NT2/D1 (cell line): ENCODE data around the gene NDFIP1.
"Not testable (repeated sequence)": the region's sequence is repeated elsewhere in the genome, so short reads cannot be mapped to it uniquely, and the experiment has no call there.

Source experiments
- DNase-seq: peaks from one replicate; pipeline ENCODE4 v3.0.0-alpha.2; 2011; ENCODE audit warnings: low read depth, low spot score
- H3K27me3 ChIP-seq: 2 replicates; pipeline ENCODE4 v1.6.0; 2011; ENCODE audit warnings: mild to moderate bottlenecking; ENCODE audit not compliant: insufficient read length, insufficient read depth
- H3K36me3 ChIP-seq: 2 replicates; pipeline ENCODE4 v1.6.1; 2011; ENCODE audit warnings: mild to moderate bottlenecking, low read length, mixed read lengths; ENCODE audit not compliant: insufficient read depth, insufficient read length
- H3K4me1 ChIP-seq: 2 replicates; pipeline ENCODE4 v1.5.1; 2011; ENCODE audit not compliant: insufficient read depth, insufficient read length
- H3K4me3 ChIP-seq: 2 replicates; pipeline ENCODE4 v1.5.1; 2011; ENCODE audit warnings: low read depth; ENCODE audit not compliant: insufficient read length
- H3K9ac ChIP-seq: 2 replicates; pipeline ENCODE4 v1.6.0; 2011; ENCODE audit warnings: low read depth; ENCODE audit not compliant: insufficient read length
- H3K9me3 ChIP-seq: 2 replicates; pipeline ENCODE4 v1.5.1; 2011; ENCODE audit warnings: mild to moderate bottlenecking, low read length; ENCODE audit not compliant: insufficient read depth
- SUZ12 ChIP-seq: IDR thresholded peaks from 2 replicates; pipeline ENCODE4 v1.6.1; 2011; ENCODE audit not compliant: insufficient read length, insufficient read depth; ENCODE audit errors: extremely low read depth
- YY1 ChIP-seq: IDR thresholded peaks from 2 replicates; pipeline ENCODE4 v1.6.1; 2011; ENCODE audit not compliant: insufficient read length, insufficient read depth
- ZNF274 ChIP-seq: IDR thresholded peaks from 2 replicates; pipeline ENCODE4 v1.6.1; 2011; ENCODE audit warnings: mild to moderate bottlenecking, low read depth, low read length

Gene NDFIP1

DNA sequence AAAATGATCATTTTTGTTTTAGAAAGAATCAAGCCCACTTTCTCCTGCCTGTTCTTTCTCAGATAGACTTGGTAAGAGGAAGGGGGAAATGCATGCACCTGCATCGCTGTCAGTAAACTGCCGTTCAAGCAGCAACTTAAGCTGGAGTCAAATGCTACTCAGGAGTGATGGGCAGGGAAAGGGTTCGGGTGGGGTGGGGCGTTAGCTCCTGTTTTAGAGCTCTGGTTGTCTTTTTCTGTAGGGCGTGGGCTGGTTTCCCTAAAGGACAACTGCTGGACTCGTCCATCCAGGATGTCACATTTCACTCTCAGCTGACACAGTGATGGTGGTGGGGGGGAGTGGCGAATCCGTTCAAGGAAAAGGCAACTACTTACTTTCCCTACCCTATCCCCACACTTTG is 75.0 kb downstream of the NDFIP1 start:
- no peaks in the 10 kb centered on the region for H3K27me3 ChIP-seq
- H3K4me3 ChIP-seq: no peak overlapping the region
- H3K4me1 ChIP-seq: peaks cover 10% of the 10 kb centered on the region
- H3K9ac ChIP-seq: no peak overlapping the region
- no peaks in the 10 kb centered on the region for H3K9me3 ChIP-seq
- no peak for TF ChIP-seq SUZ12
- no peak for TF ChIP-seq ZNF274
- TF ChIP-seq YY1: no peak
- no peaks in the 10 kb centered on the region for H3K36me3 ChIP-seq
- DNase-seq: no peak

DNA sequence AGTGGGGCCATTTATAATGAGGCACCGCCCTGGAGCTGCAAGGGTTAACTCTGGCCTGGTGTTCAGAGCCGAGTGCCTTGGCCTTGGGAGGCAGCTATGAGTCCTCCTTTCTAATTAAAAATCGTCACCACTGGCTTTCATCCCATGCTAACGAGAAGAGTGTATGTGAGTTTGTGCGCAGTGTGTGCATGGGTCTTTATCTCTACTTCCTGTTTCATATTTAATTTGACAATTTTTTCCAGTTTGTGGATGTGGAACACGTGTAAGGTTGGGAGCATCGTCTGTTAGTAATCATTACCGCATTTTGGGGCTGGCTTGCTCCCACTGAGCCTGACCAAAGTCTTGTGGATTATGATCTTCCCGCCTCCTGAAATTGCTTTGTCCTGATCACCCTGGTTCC is 76.4 kb downstream of the NDFIP1 start:
- H3K4me1 ChIP-seq: peaks cover 8% of the 10 kb centered on the region
- TF ChIP-seq ZNF274 (no peak), YY1 (no peak), SUZ12 (no peak)
- H3K4me3 ChIP-seq: no peak overlapping the region
- no peak for DNase-seq
- H3K9ac ChIP-seq: no peak overlapping the region
- no peaks in the 10 kb centered on the region for H3K9me3 ChIP-seq
- H3K36me3 ChIP-seq: no peaks in the 10 kb centered on the region
- H3K27me3 ChIP-seq: no peaks in the 10 kb centered on the region

DNA sequence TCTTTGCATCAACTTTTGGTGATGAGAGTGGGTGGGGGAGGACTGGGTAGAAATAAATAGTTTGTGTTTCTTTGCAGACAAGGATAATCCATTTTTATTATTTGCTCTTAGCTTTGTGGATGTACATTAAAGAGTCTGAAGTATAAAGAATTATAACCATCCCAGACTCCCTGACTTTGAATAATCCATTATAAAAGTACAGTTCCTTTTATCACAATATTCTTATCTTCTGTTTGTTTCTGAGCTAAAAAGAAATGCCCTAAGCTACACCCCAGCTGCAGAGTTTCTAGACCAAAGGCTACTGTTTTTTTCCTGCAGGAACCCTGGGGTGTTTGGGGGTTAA is 77.9 kb downstream of the NDFIP1 start:
- Histone ChIP-seq H3K4me3 (no peak overlapping the region), H3K9ac (no peak overlapping the region), H3K9me3 (no peaks in the 10 kb centered on the region), H3K27me3 (no peaks in the 10 kb centered on the region), H3K4me1 (peaks cover 8% of the 10 kb centered on the region), H3K36me3 (no peaks in the 10 kb centered on the region)
- no peak for DNase-seq
- TF ChIP-seq YY1 (no peak), SUZ12 (no peak), ZNF274 (no peak)

DNA sequence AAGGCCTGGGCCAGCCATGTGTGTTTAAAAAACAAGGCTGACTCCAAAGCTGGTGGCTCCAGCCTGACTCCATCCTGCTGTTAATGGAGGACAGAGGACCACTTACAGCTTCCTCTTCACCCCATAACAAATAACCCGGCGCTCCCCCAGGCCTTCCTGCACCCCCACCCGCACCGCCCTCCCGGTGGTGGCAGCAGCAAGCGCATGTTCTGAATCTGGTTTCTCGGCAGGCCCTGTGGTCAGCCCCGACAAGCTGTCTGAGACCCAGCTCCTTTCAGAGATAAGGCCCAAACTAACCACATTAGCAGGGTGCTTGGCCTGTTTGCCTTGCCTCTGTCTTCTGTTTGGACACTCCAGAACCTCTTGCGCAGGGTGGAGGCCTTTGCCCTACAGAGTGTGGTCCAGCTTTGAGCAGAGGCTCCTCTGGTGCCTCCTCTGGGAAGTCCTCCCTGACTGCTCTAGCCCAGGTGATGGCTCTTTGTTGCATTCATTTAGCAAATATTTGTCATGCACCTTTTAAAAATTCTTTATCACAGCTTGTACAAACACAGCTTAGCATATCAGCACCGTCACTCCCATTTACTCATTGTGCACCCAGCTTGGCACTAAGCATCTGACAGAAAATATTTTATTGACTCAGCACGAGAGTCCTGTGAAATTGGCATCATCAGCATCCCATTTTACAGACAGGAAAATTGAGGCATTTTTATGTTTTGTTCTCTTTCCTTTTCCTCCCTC is 78.4 kb downstream of the NDFIP1 start:
- Histone ChIP-seq H3K36me3 (no peaks in the 10 kb centered on the region), H3K9ac (no peak overlapping the region), H3K4me1 (peaks cover 8% of the 10 kb centered on the region), H3K4me3 (no peak overlapping the region), H3K27me3 (no peaks in the 10 kb centered on the region), H3K9me3 (no peaks in the 10 kb centered on the region)
- no peak for DNase-seq
- TF ChIP-seq SUZ12 (no peak), ZNF274 (no peak), YY1 (no peak)

DNA sequence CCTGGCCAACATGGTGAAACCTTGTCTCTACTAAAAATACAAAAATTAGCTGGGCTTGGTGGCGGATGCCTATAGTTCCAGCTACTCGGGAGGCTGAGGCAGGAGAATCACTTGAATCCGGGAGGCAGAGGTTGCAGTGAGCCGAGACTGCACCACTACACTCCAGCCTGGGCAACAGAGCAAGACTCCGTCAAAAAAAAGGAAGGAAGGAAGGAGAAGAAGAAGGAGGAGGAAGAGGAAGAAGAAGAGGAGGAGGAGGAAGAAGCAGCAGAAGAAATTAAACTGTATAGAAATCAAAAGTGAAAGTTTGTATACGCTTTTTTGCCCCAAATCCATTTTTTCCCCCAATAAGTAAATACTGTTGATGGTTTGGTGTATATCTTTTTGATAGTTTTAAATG is 80.1 kb downstream of the NDFIP1 start:
- DNase-seq, H3K9ac ChIP-seq, H3K4me1 ChIP-seq, H3K4me3 ChIP-seq, H3K27me3 ChIP-seq, H3K36me3 ChIP-seq, H3K9me3 ChIP-seq: not testable (repeated sequence)

DNA sequence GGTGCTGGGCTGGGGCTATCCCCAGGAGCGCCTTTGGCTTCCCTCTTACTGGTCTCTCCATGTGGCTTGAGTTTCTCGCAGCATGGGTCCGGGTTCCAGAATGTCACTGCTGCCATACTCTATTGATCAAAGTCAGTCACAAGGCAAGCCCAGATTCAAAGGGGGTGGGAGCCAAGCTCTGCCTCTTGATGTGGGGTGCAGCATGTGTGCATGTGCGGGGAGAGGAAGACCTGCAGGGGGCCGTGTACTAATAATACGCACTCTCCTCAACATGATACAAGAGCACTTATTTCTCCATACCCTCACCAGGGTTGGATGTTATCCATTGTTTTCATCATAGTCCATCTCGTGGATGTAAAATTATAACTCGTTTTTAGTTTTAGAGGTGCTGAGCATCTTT is 81.2 kb downstream of the NDFIP1 start:
- Histone ChIP-seq H3K36me3 (no peaks in the 10 kb centered on the region), H3K4me1 (peaks cover 8% of the 10 kb centered on the region), H3K9ac (no peak overlapping the region), H3K27me3 (no peaks in the 10 kb centered on the region), H3K9me3 (no peaks in the 10 kb centered on the region), H3K4me3 (no peak overlapping the region)
- TF ChIP-seq ZNF274 (no peak), YY1 (no peak), SUZ12 (no peak)
- no peak for DNase-seq

DNA sequence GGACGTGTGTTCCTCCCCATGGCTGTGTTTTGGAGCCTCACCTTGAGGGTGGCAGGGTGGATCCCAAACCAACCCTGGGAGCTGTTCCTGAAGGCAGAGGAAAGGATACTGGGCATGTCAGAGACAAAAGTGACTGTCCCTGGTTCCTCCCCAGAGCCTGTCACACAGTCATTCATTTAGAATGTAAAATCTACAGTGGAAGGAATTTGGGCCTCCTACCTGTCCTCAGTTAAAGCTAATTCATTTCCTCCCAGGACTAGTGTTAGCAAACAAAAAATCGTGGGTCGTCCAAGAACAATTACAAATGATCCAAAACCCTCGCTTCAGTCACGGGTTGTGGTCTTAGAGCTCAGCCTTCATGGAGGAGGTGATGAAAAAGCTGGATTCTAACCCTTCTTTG is 83.2 kb downstream of the NDFIP1 start:
- Histone ChIP-seq H3K9me3 (no peaks in the 10 kb centered on the region), H3K27me3 (no peaks in the 10 kb centered on the region), H3K4me3 (no peak overlapping the region), H3K9ac (no peak overlapping the region), H3K36me3 (no peaks in the 10 kb centered on the region), H3K4me1 (peaks cover 5% of the 10 kb centered on the region)
- no peak for DNase-seq
- TF ChIP-seq ZNF274 (no peak), YY1 (no peak), SUZ12 (no peak)
